ENCODE results near the gene TTLL6. TPM values are rescaled to one million over a fixed set of nuclear protein-coding genes. Genes with fewer than 3 reads are reported as not detected.
A peak's percentile ranks its signal among the peaks of the same experiment; 100 is the strongest.

The TTLL6 gene
- total and polyA plus RNA-seq, 2 of the 8 experiments (the other 6 are each of a cell fraction or from before 2014, with no cell fraction given), result 2.6 to 4.3 TPM

DNA sequence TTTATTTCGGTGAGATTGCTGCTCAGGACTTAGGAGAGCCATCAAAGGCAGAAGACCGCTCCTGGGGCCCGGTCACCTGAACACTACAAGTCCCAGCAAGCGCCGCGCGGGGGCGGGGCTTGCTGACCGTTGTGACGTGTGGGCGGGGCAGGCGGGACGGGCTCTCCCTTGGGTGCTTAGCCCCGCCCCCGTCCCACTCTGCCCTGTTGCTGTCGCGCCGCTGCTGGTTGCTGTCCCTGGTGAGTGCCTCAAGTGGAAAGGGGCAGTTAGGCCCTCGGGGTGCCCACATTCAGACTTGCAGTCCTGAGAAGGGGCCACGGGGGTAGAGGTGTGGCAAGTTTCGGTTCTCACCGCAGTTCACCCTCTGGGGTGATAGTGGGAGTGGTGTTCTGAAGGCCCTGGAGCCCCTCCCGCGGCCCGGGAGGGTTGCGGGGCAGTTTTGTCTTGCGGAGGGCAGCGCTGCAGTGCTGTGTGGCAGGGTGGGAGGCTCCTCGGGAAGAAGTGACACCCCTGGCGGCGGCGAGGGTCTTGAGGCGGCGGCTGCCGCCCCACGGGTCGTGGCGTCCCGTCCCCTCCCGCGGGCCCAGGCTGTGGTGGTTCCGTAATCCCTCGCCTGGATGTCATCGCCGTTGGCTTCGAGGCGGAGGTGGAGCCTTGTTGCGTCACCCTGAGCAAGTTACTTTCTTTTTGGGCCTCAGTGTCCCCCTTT, 14.0 kb upstream of the TTLL6 start, which contains the start of gene CALCOCO2 (continued):
- TF ChIP-seq SIX5 (IDR thresholded peaks at IDR 0.05; ENCODE audit: low read depth, low read length), result peak; percentile 72
- peak; percentile 86 for TF ChIP-seq KDM4A (IDR thresholded peaks at IDR 0.05; ENCODE audit: low read depth, low read length, severe bottlenecking)
- no peak for TF ChIP-seq POLR2A (IDR thresholded peaks at IDR 0.05; ENCODE audit: control extremely low read depth in 1 of 2, low read depth in 2 of 2, low read length in 2 of 2)
- no peak for TF ChIP-seq JUND (IDR thresholded peaks at IDR 0.05; ENCODE audit: low read length)
- TF ChIP-seq SP4 (IDR thresholded peaks at IDR 0.05; ENCODE audit: low read length), result peak; percentile 55; the same call in 1 of the 2 replicates
- peak; percentile 63; the same call in 1 of the 2 replicates for TF ChIP-seq PHF8 (conservative IDR thresholded peaks at IDR 0.05; ENCODE audit: low read depth, low read length)
- no peak for TF ChIP-seq CHD7 (IDR thresholded peaks at IDR 0.05; ENCODE audit: insufficient replicate concordance, low read length)
- no peak for TF ChIP-seq TAF7 (optimal IDR thresholded peaks at IDR 0.05; ENCODE audit: borderline replicate concordance, low read depth, low read length)
- no peak for TF ChIP-seq YY1 (IDR thresholded peaks at IDR 0.05; ENCODE audit: low read depth, low read length)
- TF ChIP-seq POLR2AphosphoS5 (IDR thresholded peaks at IDR 0.05; ENCODE audit: low read depth, low read length), result no peak
- no peak for TF ChIP-seq MAFK (IDR thresholded peaks at IDR 0.05; ENCODE audit: low read depth, low read length)
- TF ChIP-seq ASH2L (IDR thresholded peaks at IDR 0.05; ENCODE audit: low read length), result peak; percentile 86
